ENCODE results near the gene GAB2. TPM values are rescaled to one million over a fixed set of nuclear protein-coding genes. Genes with fewer than 3 reads are reported as not detected.

Gene GAB2
- total RNA-seq, 4 donors from 2014 or later, result 26.3 to 84.8 (median 26.6) TPM

DNA sequence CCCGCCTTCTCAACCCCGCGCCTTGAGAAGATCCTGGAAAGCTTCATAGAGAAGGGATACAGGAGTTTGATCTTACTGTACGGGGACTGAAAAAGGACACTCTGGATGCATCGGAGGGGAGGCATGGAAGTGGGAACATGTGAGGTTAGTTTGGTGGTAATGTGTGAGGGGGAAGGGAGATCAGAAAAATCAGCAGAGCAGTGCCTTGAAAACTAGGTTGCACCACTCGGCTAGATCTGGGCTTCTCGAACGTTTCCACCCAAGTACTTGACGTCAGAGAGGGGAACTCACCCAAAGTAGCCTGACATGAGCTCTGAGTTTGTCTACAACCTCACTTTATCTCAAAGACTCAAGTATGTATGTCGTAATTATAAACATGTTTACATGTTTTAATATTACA lies 214.4 kb downstream of the GAB2 start:
- TF ChIP-seq, protein P1, sequence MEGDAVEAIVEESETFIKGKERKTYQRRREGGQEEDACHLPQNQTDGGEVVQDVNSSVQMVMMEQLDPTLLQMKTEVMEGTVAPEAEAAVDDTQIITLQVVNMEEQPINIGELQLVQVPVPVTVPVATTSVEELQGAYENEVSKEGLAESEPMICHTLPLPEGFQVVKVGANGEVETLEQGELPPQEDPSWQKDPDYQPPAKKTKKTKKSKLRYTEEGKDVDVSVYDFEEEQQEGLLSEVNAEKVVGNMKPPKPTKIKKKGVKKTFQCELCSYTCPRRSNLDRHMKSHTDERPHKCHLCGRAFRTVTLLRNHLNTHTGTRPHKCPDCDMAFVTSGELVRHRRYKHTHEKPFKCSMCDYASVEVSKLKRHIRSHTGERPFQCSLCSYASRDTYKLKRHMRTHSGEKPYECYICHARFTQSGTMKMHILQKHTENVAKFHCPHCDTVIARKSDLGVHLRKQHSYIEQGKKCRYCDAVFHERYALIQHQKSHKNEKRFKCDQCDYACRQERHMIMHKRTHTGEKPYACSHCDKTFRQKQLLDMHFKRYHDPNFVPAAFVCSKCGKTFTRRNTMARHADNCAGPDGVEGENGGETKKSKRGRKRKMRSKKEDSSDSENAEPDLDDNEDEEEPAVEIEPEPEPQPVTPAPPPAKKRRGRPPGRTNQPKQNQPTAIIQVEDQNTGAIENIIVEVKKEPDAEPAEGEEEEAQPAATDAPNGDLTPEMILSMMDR (IDR thresholded peaks at IDR 0.05), result no peak
- TF ChIP-seq POLR2AphosphoS5 (IDR thresholded peaks at IDR 0.05) (no peak), POLR2A (IDR thresholded peaks at IDR 0.05) (no peak), EP300 (IDR thresholded peaks at IDR 0.05) (no peak)
- no peaks in the 10 kb centered on the region for H3K4me1 ChIP-seq
- no peak for ATAC-seq
- peaks cover 0 to 80% of the 10 kb centered on the region in 2 donors for H3K36me3 ChIP-seq
- 73 to 87% methylated on average over 10 of the region's 10 CpGs for WGBS, 2 donors (ENCODE audit: low coverage in 1 of 2)
- no peaks in the 10 kb centered on the region for H3K27me3 ChIP-seq
- H3K9me3 ChIP-seq, result no peaks in the 10 kb centered on the region
- H3K27ac ChIP-seq, result no peak overlapping the region
- H3K4me3 ChIP-seq, result no peak overlapping the region

DNA sequence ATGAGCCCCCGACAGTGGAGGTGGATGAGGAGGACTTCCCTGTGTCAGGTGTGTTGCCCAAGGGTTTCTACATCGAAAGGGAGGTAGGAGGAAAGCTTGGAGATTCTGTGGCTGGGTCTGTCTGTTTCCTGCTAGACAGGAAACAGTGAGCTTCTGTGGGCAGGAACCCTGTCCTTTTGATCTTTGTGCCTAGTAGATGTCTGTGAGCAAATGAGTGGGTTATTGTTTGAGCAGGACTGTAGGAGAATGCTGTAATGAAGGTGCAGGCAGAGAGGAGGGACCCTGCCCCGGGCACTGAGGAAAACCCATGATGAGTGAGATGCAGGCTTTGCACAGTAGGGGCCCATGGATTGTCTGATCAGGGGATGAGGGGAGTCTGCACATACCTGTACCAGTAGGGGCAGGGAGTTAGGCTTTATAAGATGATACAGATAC lies 214.9 kb downstream of the GAB2 start:
- WGBS, 2 donors (ENCODE audit: low coverage in 1 of 2), result 63 to 83% methylated on average over 1 to 3 of the region's 3 CpGs
- no peak overlapping the region for H3K4me3 ChIP-seq
- H3K9me3 ChIP-seq, result no peaks in the 10 kb centered on the region
- no peaks in the 10 kb centered on the region for H3K27me3 ChIP-seq
- peaks cover 0 to 80% of the 10 kb centered on the region in 2 donors for H3K36me3 ChIP-seq
- TF ChIP-seq POLR2AphosphoS5 (IDR thresholded peaks at IDR 0.05) (no peak), POLR2A (IDR thresholded peaks at IDR 0.05) (no peak), EP300 (IDR thresholded peaks at IDR 0.05) (no peak)
- TF ChIP-seq, protein P1 (IDR thresholded peaks at IDR 0.05), result no peak
- H3K27ac ChIP-seq, result no peak overlapping the region
- H3K4me1 ChIP-seq, result no peaks in the 10 kb centered on the region
- ATAC-seq, result no peak

DNA sequence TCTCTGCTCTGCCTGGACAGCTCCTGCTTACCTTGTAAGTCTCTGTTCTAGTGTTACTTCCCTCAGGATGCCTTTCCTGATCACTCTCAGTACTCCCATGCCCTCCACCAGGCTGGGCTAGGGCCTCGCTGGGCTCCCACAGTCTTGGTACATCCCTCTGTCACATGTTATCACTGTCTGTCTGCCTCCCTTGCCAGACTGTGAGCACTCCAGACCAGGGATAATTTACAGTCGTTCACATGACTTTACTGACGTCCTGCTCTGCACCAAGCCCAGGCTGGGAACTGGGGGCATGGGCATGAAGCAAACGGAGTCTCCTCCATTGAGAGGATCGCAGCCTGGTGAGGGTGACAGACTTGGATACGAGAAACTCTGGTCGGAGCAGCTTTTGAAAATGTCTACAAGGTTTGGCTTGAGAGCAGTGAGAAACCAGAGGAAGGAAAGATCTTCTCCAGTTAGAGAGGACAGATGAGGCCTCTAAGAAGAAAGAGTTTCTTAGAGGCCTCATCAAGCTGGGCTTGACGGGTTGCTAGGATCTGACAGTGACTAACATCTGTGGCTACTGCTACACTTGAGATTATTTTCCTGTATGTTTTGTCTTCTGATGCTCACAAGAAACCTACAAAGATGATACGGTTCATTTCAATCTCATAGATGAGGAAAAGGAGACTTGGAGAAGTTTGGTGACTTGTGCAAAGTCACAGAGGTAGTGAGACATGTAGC lies 216.4 kb downstream of the GAB2 start:
- Histone ChIP-seq H3K4me1 (peaks cover 0 to 8% (median 0%) of the 10 kb centered on the region in 3 donors), H3K27me3 (no peaks in the 10 kb centered on the region), H3K27ac (no peak overlapping the region), H3K4me3 (no peak overlapping the region), H3K9me3 (no peaks in the 10 kb centered on the region), H3K36me3 (peaks cover 0 to 78% of the 10 kb centered on the region in 2 donors)
- ATAC-seq, result no peak
- WGBS, 2 donors (ENCODE audit: low coverage in 1 of 2), result 93 to 100% methylated on average over 1 to 8 of the region's 9 CpGs
- no peak for TF ChIP-seq POLR2AphosphoS5 (IDR thresholded peaks at IDR 0.05)
- no peak for TF ChIP-seq EP300 (IDR thresholded peaks at IDR 0.05)
- TF ChIP-seq, protein P1 (IDR thresholded peaks at IDR 0.05), result no peak
- TF ChIP-seq POLR2A (IDR thresholded peaks at IDR 0.05), result no peak

DNA sequence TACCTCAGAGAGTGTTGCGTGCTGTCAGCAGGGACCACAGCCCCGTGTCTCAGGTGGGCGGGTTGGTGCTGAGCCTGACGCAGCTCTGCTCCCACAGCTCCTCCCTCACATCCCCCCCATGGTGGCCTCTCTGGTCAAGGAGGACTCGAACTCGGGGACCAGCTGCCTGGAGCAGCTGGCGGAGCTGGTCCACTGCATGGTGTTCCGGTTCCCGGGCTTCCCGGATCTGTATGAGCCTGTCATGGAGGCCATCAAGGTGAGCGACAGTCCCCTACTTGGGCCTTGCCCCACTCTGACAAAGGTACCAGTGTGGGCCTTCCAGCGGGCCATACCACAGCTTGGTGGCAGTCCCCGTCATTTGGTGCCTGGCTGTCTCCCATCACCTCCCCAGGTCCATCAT lies 217.1 kb downstream of the GAB2 start:
- peaks cover 0 to 15% (median 0%) of the 10 kb centered on the region in 3 donors for H3K4me1 ChIP-seq
- no peak for TF ChIP-seq EP300 (IDR thresholded peaks at IDR 0.05)
- TF ChIP-seq, protein P1 (IDR thresholded peaks at IDR 0.05), result no peak
- no peak for TF ChIP-seq POLR2AphosphoS5 (IDR thresholded peaks at IDR 0.05)
- H3K4me3 ChIP-seq, result no peak overlapping the region
- no peaks in the 10 kb centered on the region for H3K27me3 ChIP-seq
- no peaks in the 10 kb centered on the region for H3K9me3 ChIP-seq
- whole genome bisulfite sequencing, 2 donors (ENCODE audit: low coverage in 1 of 2), result no CpG with 5 or more reads among the region's 13 CpGs
- ATAC-seq, result no peak
- no peak overlapping the region for H3K27ac ChIP-seq
- peaks cover 0 to 72% of the 10 kb centered on the region in 2 donors for H3K36me3 ChIP-seq

DNA sequence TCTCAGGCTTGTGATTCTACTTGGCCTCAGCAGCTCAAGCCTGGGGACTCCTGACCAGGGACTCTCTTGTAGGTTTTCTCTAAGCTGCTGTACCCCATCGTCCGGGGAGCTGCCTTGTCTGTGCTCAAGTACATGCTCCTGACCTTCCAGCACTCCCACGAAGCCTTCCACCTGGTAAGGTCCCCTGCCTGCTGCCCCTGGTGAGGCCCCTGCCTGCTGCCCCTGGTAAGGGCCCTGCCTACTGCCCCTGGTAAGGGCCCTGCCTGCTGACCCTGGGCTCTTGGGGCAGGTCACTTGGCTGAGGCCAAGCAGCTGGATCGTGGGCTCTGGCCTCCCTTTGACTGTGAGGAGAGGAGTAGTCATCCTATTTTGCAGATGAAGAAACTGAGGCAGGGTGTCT lies 217.6 kb downstream of the GAB2 start:
- no peak for ATAC-seq
- Histone ChIP-seq H3K4me1 (peaks cover 0 to 16% (median 0%) of the 10 kb centered on the region in 3 donors), H3K27ac (no peak overlapping the region), H3K36me3 (peaks cover 0 to 67% of the 10 kb centered on the region in 2 donors), H3K27me3 (no peaks in the 10 kb centered on the region), H3K9me3 (no peaks in the 10 kb centered on the region), H3K4me3 (no peak overlapping the region)
- 100% methylated on average over 1 of the region's 4 CpGs; no CpG with 5 or more reads in 1 of the 2 donors for WGBS, 2 donors (ENCODE audit: low coverage in 1 of 2)
- TF ChIP-seq EP300 (IDR thresholded peaks at IDR 0.05) (no peak), POLR2AphosphoS5 (IDR thresholded peaks at IDR 0.05) (no peak), POLR2A (IDR thresholded peaks at IDR 0.05) (no peak)
- TF ChIP-seq, protein P1 (IDR thresholded peaks at IDR 0.05), result no peak
